Measurements from ENCODE around the gene LYZL2. TPM values are rescaled to one million over a fixed set of nuclear protein-coding genes. Genes with fewer than 3 reads are reported as not detected.
A peak's percentile ranks its signal among the peaks of the same experiment; 100 is the strongest.
"Not testable (repeated sequence)": the region's sequence is repeated elsewhere in the genome, so short reads cannot be mapped to it uniquely, and the experiment has no call there.

Gene LYZL2
- not detected for total RNA-seq

DNA sequence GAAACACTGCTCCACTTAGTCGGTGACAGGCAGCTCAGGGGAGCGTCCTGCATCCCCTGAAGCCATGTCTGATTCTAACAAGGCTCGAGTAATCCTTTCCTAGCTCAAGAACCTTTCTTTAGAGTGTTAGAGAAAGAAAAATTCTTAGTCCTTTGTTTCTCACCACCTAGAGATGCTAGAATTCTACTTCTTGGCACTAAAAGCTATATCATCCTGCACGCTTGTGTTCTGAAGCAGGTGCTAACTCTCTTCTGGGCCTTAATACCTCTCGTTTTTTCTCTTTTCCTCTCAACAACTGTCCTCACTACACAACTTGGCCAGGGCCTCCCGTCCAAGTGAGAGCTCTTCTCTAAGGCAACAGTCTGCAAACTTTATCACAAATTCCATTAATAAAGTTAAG, at the start of gene LYZL2:
LYZL2 (minus strand) TSS at position 101 of the 400 bp plus-strand sequence. CDS start 2,838 bp downstream, outside the sequence.
- Mint-ChIP-seq H3K9me3 (ENCODE audit: low read depth) (no peaks in the 10 kb centered on the region), H3K36me3 (ENCODE audit: low read depth) (no peaks in the 10 kb centered on the region), H3K27ac (no peak within 1 kb of the TSS), H3K4me1 (no peaks in the 10 kb centered on the region), H3K4me3 (no peak within 1 kb of the TSS), H3K27me3 (peaks cover 12% of the 10 kb centered on the region)
- DNase-seq (no peak), ATAC-seq (no peak)
- POLR2A ChIA-PET: no interaction called here
- CTCF ChIA-PET: interaction anchor here (0.6 to 4.3 kb wide), 2 partner anchors 11 to 254 kb away, joined by 3 to 28 read pairs; no protein-coding TSS in a partner anchor
- intact Hi-C loops (cut with DNase I, micrococcal nuclease): no loop called here

DNA sequence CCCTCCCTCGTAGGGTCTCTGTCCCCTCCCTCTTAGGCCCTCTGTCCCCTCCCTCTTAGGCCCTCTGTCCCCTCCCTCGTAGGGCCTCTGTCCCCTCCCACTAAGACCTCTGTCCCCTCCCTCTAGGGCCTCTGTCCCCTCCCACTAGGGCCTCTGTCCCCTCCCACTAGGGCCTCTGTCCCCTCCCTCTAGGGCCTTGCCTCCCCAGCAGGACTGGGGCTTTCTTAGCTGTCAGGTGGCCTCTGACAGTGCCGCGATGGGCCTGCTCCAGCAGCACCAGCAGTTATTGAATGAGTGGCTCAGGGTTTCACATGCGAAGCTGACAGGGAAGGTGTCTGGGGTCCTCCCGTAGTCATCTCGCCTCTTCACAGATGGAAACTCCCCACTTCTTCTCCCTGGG, 48.1 kb upstream of the LYZL2 start:
- peaks cover 34% of the 10 kb centered on the region for H3K4me1 Mint-ChIP-seq
- POLR2A ChIA-PET; CTCF ChIA-PET; H3K27ac Mint-ChIP-seq; H3K9me3 Mint-ChIP-seq (ENCODE audit: low read depth); H3K36me3 Mint-ChIP-seq (ENCODE audit: low read depth); H3K4me3 Mint-ChIP-seq: not testable (repeated sequence)
- H3K27me3 Mint-ChIP-seq: peaks cover 13% of the 10 kb centered on the region
- ATAC-seq (peak; percentile 76), DNase-seq (peak; percentile 65)
- intact Hi-C loops (cut with DNase I, micrococcal nuclease): loop anchor here in 1 of 2 experiments (10.0 kb wide), 1 partner anchor 107 kb away; no protein-coding TSS in a partner anchor

- H3K4me3 Mint-ChIP-seq; H3K36me3 Mint-ChIP-seq (ENCODE audit: low read depth); CTCF ChIA-PET; POLR2A ChIA-PET; H3K9me3 Mint-ChIP-seq (ENCODE audit: low read depth): not testable (repeated sequence)
- DNase-seq: peak; percentile 33
- H3K27ac Mint-ChIP-seq: peak overlapping the region; percentile 19
- intact Hi-C loops (cut with DNase I, micrococcal nuclease): loop anchor here in 1 of 2 experiments (10.0 kb wide), 1 partner anchor 108 kb away; no protein-coding TSS in a partner anchor
- peaks cover 13% of the 10 kb centered on the region for H3K27me3 Mint-ChIP-seq
- ATAC-seq: peak; percentile 49
- H3K4me1 Mint-ChIP-seq: peaks cover 34% of the 10 kb centered on the region
Observed at GRCh38 chr10:30677146-30677545, 47.6 kb upstream of the LYZL2 start.

GRCh38 chr10:30675791-30676718, 46.5 kb upstream of the LYZL2 start:
- H3K4me3 Mint-ChIP-seq: no peak overlapping the region
- H3K9me3 Mint-ChIP-seq (ENCODE audit: low read depth): peaks cover 8% of the 10 kb centered on the region
- H3K4me1 Mint-ChIP-seq: peaks cover 29% of the 10 kb centered on the region
- H3K27me3 Mint-ChIP-seq: peaks cover 6% of the 10 kb centered on the region
- no peak for ATAC-seq
- CTCF ChIA-PET: no interaction called here
- H3K36me3 Mint-ChIP-seq (ENCODE audit: low read depth): peaks cover 8% of the 10 kb centered on the region
- POLR2A ChIA-PET: no interaction called here
- no peak overlapping the region for H3K27ac Mint-ChIP-seq
- intact Hi-C loops (cut with DNase I, micrococcal nuclease): loop anchor here in 1 of 2 experiments (10.0 kb wide), 1 partner anchor 109 kb away; no protein-coding TSS in a partner anchor
- no peak for DNase-seq

GRCh38 chr10:30674796-30675195, 45.2 kb upstream of the LYZL2 start:
- intact Hi-C loops (cut with DNase I, micrococcal nuclease): loop anchor here (5.0 to 10.0 kb wide), 3 partner anchors 43 to 1162 kb away; no protein-coding TSS in a partner anchor
- peak overlapping the region; percentile 22 for H3K4me3 Mint-ChIP-seq
- peak overlapping the region; percentile 27 for H3K27ac Mint-ChIP-seq
- no peak for ATAC-seq
- no peak for DNase-seq
- ChIA-PET POLR2A (no interaction called here), CTCF (no interaction called here)
- peaks cover 31% of the 10 kb centered on the region for H3K4me1 Mint-ChIP-seq
- H3K27me3 Mint-ChIP-seq: peaks cover 7% of the 10 kb centered on the region
- H3K36me3 Mint-ChIP-seq (ENCODE audit: low read depth): peaks cover 1% of the 10 kb centered on the region
- peaks cover under 1% of the 10 kb centered on the region for H3K9me3 Mint-ChIP-seq (ENCODE audit: low read depth)

DNA sequence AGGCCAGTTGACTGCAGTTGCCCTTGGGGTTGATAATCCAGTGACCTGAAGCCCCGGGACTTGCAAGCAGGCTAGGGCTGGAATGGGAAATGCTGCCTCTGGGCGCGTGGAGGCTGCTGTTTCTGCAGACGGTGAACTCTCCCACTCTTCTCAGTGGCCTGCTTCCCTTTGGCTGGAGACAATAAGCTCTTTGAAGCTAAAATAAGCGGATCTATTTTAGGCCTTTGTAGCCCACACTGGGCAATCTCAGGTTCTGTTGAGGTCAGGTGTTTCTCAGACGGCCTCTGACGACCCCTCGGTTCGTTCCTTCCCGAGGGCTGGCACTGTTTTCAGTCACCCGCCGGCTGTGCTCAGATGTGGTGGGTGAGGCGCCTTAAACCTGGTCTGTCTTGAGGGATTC, 43.7 kb upstream of the LYZL2 start:
- ATAC-seq; H3K4me3 Mint-ChIP-seq; H3K36me3 Mint-ChIP-seq (ENCODE audit: low read depth); CTCF ChIA-PET; DNase-seq; H3K27ac Mint-ChIP-seq; POLR2A ChIA-PET; H3K9me3 Mint-ChIP-seq (ENCODE audit: low read depth): not testable (repeated sequence)
- peaks cover 11% of the 10 kb centered on the region for H3K27me3 Mint-ChIP-seq
- intact Hi-C loops (cut with DNase I, micrococcal nuclease): loop anchor here (5.0 to 10.0 kb wide), 3 partner anchors 44 to 1161 kb away; no protein-coding TSS in a partner anchor
- peaks cover 29% of the 10 kb centered on the region for H3K4me1 Mint-ChIP-seq

GRCh38 chr10:30672338-30672737, 42.8 kb upstream of the LYZL2 start:
- peak; percentile 27 for ATAC-seq
- POLR2A ChIA-PET; H3K4me3 Mint-ChIP-seq; H3K36me3 Mint-ChIP-seq (ENCODE audit: low read depth); DNase-seq; H3K9me3 Mint-ChIP-seq (ENCODE audit: low read depth): not testable (repeated sequence)
- peak overlapping the region; percentile 61 for H3K27ac Mint-ChIP-seq
- intact Hi-C loops (cut with DNase I, micrococcal nuclease): loop anchor here (5.0 to 10.0 kb wide), 3 partner anchors 45 to 1160 kb away; no protein-coding TSS in a partner anchor
- H3K4me1 Mint-ChIP-seq: peaks cover 26% of the 10 kb centered on the region
- CTCF ChIA-PET: interaction anchor here (0.6 to 3.7 kb wide), 6 partner anchors 15 to 1160 kb away, joined by 3 to 39 read pairs (median 4); no protein-coding TSS in a partner anchor
- H3K27me3 Mint-ChIP-seq: peaks cover 11% of the 10 kb centered on the region

- Mint-ChIP-seq H3K4me3 (peak overlapping the region; percentile 27), H3K27me3 (peaks cover 11% of the 10 kb centered on the region), H3K9me3 (ENCODE audit: low read depth) (no peaks in the 10 kb centered on the region), H3K27ac (no peak overlapping the region), H3K36me3 (ENCODE audit: low read depth) (no peaks in the 10 kb centered on the region), H3K4me1 (peaks cover 26% of the 10 kb centered on the region)
- DNase-seq (peak; percentile 47), ATAC-seq (peak; percentile 74)
- ChIA-PET POLR2A (interaction anchor here (0.7 kb wide), 1 partner anchor 15 kb away, joined by 4 read pairs; no protein-coding TSS in a partner anchor), CTCF (interaction anchor here (0.6 to 3.7 kb wide), 35 partner anchors 10 to 1155 kb away, joined by 3 to 39 read pairs (median 4); no protein-coding TSS in a partner anchor)
- intact Hi-C loops (cut with DNase I, micrococcal nuclease): loop anchor here (1.0 to 10.0 kb wide), 6 partner anchors 46 to 1159 kb away; no protein-coding TSS in a partner anchor
Observed at GRCh38 chr10:30671026-30671616, 41.6 kb upstream of the LYZL2 start.

DNA sequence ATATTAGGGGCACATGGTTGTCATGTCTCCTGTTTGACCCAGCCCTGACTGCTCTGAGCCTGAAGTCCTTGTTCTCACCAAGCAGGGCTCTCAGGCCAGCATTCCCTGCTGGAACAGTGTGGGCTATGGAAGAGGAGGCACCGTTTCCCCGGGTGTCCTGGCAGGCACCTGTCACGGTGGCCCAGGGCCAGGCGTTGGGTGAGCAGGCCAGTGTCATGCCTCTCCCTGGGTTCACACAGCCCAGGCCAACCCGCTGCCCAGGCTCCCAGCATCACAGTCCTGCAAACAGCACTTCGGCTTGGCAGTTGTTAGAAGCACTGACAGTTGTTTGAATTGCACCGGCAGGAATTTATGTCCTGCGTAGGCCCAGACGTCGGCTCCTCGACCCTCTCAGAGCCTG, 38.4 kb upstream of the LYZL2 start:
- H3K4me3 Mint-ChIP-seq; H3K9me3 Mint-ChIP-seq (ENCODE audit: low read depth); ATAC-seq; intact Hi-C loops (cut with DNase I, micrococcal nuclease); H3K27ac Mint-ChIP-seq; DNase-seq; POLR2A ChIA-PET; H3K36me3 Mint-ChIP-seq (ENCODE audit: low read depth): not testable (repeated sequence)
- CTCF ChIA-PET: interaction anchor here (1.2 to 3.5 kb wide), 2 partner anchors 12 to 51 kb away, joined by 3 to 30 read pairs; no protein-coding TSS in a partner anchor
- peaks cover 11% of the 10 kb centered on the region for H3K27me3 Mint-ChIP-seq
- peaks cover 17% of the 10 kb centered on the region for H3K4me1 Mint-ChIP-seq

- POLR2A ChIA-PET; H3K27me3 Mint-ChIP-seq; DNase-seq; H3K4me3 Mint-ChIP-seq; H3K36me3 Mint-ChIP-seq (ENCODE audit: low read depth); intact Hi-C loops (cut with DNase I, micrococcal nuclease); H3K4me1 Mint-ChIP-seq; H3K27ac Mint-ChIP-seq; ATAC-seq; H3K9me3 Mint-ChIP-seq (ENCODE audit: low read depth): not testable (repeated sequence)
- CTCF ChIA-PET: interaction anchor here (0.9 to 1.2 kb wide), 2 partner anchors 72 to 1587 kb away, joined by 3 to 4 read pairs; no protein-coding TSS in a partner anchor
Observed at GRCh38 chr10:30663403-30663802, 33.9 kb upstream of the LYZL2 start.

GRCh38 chr10:30662814-30663213, 33.3 kb upstream of the LYZL2 start:
- DNase-seq (no peak), ATAC-seq (no peak)
- intact Hi-C loops (cut with DNase I, micrococcal nuclease): no loop called here
- H3K36me3 Mint-ChIP-seq (ENCODE audit: low read depth): no peaks in the 10 kb centered on the region
- H3K4me3 Mint-ChIP-seq: no peak overlapping the region
- no peaks in the 10 kb centered on the region for H3K4me1 Mint-ChIP-seq
- no peak overlapping the region for H3K27ac Mint-ChIP-seq
- POLR2A ChIA-PET: no interaction called here
- H3K9me3 Mint-ChIP-seq (ENCODE audit: low read depth): no peaks in the 10 kb centered on the region
- H3K27me3 Mint-ChIP-seq: peaks cover 9% of the 10 kb centered on the region
- CTCF ChIA-PET: interaction anchor here (0.6 to 0.9 kb wide), 2 partner anchors 72 to 418 kb away, joined by 4 to 5 read pairs; no protein-coding TSS in a partner anchor
